ENCODE data around the gene BLM.
"Not testable (repeated sequence)": the region's sequence is repeated elsewhere in the genome, so short reads cannot be mapped to it uniquely, and the experiment has no call there.

Gene BLM

DNA sequence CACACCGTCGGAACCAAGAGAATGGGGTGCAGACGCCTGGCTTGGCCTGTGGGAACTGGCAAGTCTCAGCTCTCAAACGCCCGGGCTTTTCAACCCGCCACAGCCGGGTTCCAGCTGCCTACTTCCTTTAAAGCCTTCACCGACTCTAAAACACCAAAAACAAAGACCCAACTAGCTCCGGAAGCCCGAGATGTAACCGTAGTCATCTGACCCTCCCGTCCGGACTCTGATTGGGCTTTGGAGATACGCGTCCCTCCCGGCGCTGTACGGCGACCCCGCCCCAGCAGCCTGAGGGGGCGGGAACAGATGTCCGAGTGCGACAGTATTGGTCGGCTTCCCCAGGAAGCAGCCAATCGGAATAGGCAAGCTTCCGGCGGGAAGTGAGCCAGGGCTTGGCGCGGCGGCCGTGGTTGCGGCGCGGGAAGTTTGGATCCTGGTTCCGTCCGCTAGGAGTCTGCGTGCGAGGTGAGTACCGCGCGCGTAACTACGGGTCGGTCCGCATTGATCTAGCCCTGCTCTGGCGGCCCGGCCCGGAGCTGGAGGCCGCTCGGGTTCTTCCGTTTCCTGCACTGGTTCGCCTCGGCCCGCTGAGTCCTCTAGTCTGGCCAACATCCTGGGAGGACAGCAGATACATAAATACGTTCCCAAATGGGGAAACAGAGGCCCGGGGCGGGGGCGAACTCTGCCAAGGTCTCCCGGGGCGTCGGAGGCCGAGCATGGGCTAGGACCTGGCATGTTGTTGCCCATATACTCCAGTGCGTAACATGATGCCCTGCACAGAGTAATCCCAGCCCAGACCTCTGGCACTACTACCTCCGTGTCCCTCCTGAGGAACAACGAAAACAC lies at the start of gene BLM:
Gene BLM (plus strand): TSS at position 371 of the 846 bp plus-strand sequence. CDS start 30,047 bp downstream, outside the sequence.
- Mint-ChIP-seq H3K4me1 (ENCODE audit: low read depth) (peaks cover 24% of the 10 kb centered on the region), H3K4me3 (peak within 1 kb of the TSS; percentile 88), H3K36me3 (ENCODE audit: low read depth) (peaks cover 29% of the 10 kb centered on the region), H3K9me3 (no peaks in the 10 kb centered on the region), H3K27ac (peak within 1 kb of the TSS; percentile 86), H3K27me3 (ENCODE audit: low read depth) (no peaks in the 10 kb centered on the region)
- peak; percentile 96 for DNase-seq (ENCODE audit: low spot score)

- not testable (repeated sequence) for H3K27me3 Mint-ChIP-seq (ENCODE audit: low read depth); H3K4me3 Mint-ChIP-seq; DNase-seq (ENCODE audit: low spot score); H3K9me3 Mint-ChIP-seq; H3K27ac Mint-ChIP-seq
- Mint-ChIP-seq H3K36me3 (ENCODE audit: low read depth) (peaks cover 19% of the 10 kb centered on the region), H3K4me1 (ENCODE audit: low read depth) (peaks cover 32% of the 10 kb centered on the region)
These were observed 49.3 kb upstream of the BLM start for GRCh38 chr15:90667755-90668345.

DNA sequence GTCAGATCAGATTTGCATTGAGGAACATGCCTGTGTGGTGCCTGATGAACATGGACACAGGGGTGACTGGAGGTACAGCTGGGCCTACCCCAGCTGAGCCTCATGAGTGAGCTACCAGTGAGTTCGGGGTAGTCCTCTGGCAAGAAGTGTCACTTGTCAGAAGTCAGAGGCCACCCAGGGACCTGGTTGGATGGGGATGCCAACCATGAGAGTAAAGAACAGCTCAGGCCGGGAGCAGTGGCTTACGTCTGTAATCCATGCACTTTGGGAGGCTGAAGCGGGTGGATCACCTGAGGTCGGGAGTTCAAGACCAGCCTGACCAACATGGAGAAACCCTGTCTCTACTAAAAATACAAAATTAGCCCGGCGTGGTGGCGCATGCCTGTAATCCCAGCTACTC lies 46.5 kb upstream of the BLM start:
- H3K4me1 Mint-ChIP-seq (ENCODE audit: low read depth), result peaks cover 26% of the 10 kb centered on the region
- not testable (repeated sequence) for H3K36me3 Mint-ChIP-seq (ENCODE audit: low read depth); H3K27ac Mint-ChIP-seq; DNase-seq (ENCODE audit: low spot score); H3K4me3 Mint-ChIP-seq; H3K27me3 Mint-ChIP-seq (ENCODE audit: low read depth); H3K9me3 Mint-ChIP-seq

GRCh38 chr15:90671216-90671615 lies 45.9 kb upstream of the BLM start:
- Mint-ChIP-seq H3K4me1 (ENCODE audit: low read depth) (peaks cover 21% of the 10 kb centered on the region), H3K27ac (peak overlapping the region; percentile 42), H3K9me3 (no peaks in the 10 kb centered on the region), H3K27me3 (ENCODE audit: low read depth) (no peaks in the 10 kb centered on the region), H3K36me3 (ENCODE audit: low read depth) (peaks cover 4% of the 10 kb centered on the region), H3K4me3 (no peak overlapping the region)
- no peak for DNase-seq (ENCODE audit: low spot score)

- H3K27ac Mint-ChIP-seq; DNase-seq (ENCODE audit: low spot score); H3K9me3 Mint-ChIP-seq; H3K4me3 Mint-ChIP-seq; H3K27me3 Mint-ChIP-seq (ENCODE audit: low read depth); H3K36me3 Mint-ChIP-seq (ENCODE audit: low read depth): not testable (repeated sequence)
- peaks cover 24% of the 10 kb centered on the region for H3K4me1 Mint-ChIP-seq (ENCODE audit: low read depth)
These were observed 43.8 kb upstream of the BLM start for GRCh38 chr15:90673357-90673756.

GRCh38 chr15:90674476-90674875 lies 42.7 kb upstream of the BLM start:
- Mint-ChIP-seq H3K4me3 (no peak overlapping the region), H3K27ac (no peak overlapping the region), H3K4me1 (ENCODE audit: low read depth) (peaks cover 33% of the 10 kb centered on the region), H3K36me3 (ENCODE audit: low read depth) (peaks cover 6% of the 10 kb centered on the region), H3K27me3 (ENCODE audit: low read depth) (no peaks in the 10 kb centered on the region), H3K9me3 (peaks cover 4% of the 10 kb centered on the region)
- DNase-seq (ENCODE audit: low spot score), result no peak

DNA sequence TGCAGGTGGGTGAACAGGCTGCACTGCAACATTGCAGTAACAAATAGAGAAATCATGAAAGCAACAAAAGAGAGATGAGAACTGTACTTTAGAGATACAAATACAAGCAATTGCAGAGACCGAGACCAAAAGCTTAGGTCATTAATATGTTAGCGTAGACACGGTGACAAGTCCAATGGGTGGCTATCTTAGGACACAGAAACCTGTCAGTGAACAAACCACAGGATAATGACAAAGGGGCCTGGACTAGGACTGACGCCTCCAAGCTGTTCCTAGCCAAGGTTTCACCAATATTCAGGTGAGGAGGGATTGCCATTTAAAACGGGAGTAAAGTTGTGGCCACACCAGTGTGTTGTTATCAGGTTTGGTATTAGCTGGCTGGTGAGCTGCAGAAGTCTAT lies 41.7 kb upstream of the BLM start:
- H3K4me3 Mint-ChIP-seq, result no peak overlapping the region

GRCh38 chr15:90677807-90678790 lies 39.0 kb upstream of the BLM start:
- peak overlapping the region; percentile 64 for H3K4me3 Mint-ChIP-seq
- DNase-seq (ENCODE audit: low spot score), result no peak

More for the DNA sequence above, 41.7 kb upstream of the BLM start:
- H3K4me1 Mint-ChIP-seq (ENCODE audit: low read depth), result peaks cover 38% of the 10 kb centered on the region
- H3K27ac Mint-ChIP-seq, result no peak overlapping the region
- DNase-seq (ENCODE audit: low spot score), result no peak
- peaks cover 5% of the 10 kb centered on the region for H3K36me3 Mint-ChIP-seq (ENCODE audit: low read depth)
- H3K9me3 Mint-ChIP-seq, result peaks cover 4% of the 10 kb centered on the region
- H3K27me3 Mint-ChIP-seq (ENCODE audit: low read depth), result no peaks in the 10 kb centered on the region

DNA sequence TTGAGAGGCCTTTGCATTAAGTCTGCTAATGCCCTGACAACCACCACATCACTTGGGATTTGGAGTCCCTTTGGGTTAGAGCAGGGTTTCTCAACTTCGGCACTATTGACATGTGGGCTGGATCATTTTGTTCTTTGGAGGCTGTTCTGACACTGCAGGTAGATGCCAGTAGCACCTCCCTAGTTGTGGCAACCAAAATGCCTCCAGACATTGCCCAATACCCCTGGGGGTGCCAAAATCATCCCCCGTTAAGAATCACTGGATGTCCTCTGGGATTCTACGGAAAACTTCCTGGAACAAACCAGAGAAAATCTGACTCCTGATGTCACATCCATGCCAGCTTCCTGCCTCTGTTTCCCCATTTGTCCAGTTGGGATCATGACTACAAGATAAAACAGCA lies 37.2 kb upstream of the BLM start:
- Mint-ChIP-seq H3K36me3 (ENCODE audit: low read depth) (peaks cover 5% of the 10 kb centered on the region), H3K4me3 (no peak overlapping the region), H3K27ac (no peak overlapping the region), H3K27me3 (ENCODE audit: low read depth) (no peaks in the 10 kb centered on the region), H3K9me3 (peaks cover 4% of the 10 kb centered on the region), H3K4me1 (ENCODE audit: low read depth) (peaks cover 46% of the 10 kb centered on the region)
- DNase-seq (ENCODE audit: low spot score), result no peak

More at GRCh38 chr15:90677807-90678790, 39.0 kb upstream of the BLM start:
- Mint-ChIP-seq H3K4me1 (ENCODE audit: low read depth) (peaks cover 41% of the 10 kb centered on the region), H3K27ac (peak overlapping the region; percentile 96), H3K27me3 (ENCODE audit: low read depth) (no peaks in the 10 kb centered on the region), H3K9me3 (peaks cover 4% of the 10 kb centered on the region), H3K36me3 (ENCODE audit: low read depth) (peaks cover 5% of the 10 kb centered on the region)

DNA sequence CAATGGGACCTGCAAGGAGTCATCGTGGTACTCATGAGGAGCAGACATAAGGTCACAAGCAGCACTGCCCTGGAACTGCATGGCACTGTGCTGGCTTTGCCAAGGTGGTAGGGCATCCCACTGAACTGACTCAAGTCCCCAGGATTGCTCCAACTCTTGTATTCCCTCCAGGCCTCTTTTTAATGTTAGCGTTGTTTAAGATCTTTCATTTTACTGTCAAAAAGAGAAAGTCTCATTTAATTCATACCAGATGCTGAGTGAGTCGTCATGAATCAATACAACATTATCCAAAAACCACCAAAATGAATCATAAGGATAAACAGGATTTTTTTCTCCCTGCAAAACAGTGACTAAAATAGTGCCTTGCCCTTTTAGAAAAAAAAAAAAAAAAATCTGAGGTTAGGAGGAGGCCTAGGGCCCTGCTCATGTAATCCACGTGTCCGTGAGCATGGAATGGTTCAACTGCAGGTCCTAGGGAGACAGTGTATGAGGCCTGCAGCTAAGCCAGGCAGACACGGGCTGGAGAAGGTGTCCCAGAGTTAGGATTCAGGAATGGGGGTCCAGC lies 36.7 kb upstream of the BLM start:
- peaks cover 4% of the 10 kb centered on the region for H3K9me3 Mint-ChIP-seq
- no peak for DNase-seq (ENCODE audit: low spot score)

GRCh38 chr15:90681056-90681455 lies 36.1 kb upstream of the BLM start:
- DNase-seq (ENCODE audit: low spot score), result no peak
- H3K36me3 Mint-ChIP-seq (ENCODE audit: low read depth), result peaks cover 5% of the 10 kb centered on the region
- H3K4me3 Mint-ChIP-seq, result no peak overlapping the region
- peaks cover 4% of the 10 kb centered on the region for H3K9me3 Mint-ChIP-seq
- H3K27ac Mint-ChIP-seq, result no peak overlapping the region
- no peaks in the 10 kb centered on the region for H3K27me3 Mint-ChIP-seq (ENCODE audit: low read depth)
- H3K4me1 Mint-ChIP-seq (ENCODE audit: low read depth), result peaks cover 47% of the 10 kb centered on the region

More for the DNA sequence above, 36.7 kb upstream of the BLM start:
- Mint-ChIP-seq H3K27ac (peak overlapping the region; percentile 55), H3K4me3 (no peak overlapping the region), H3K36me3 (ENCODE audit: low read depth) (peaks cover 5% of the 10 kb centered on the region), H3K4me1 (ENCODE audit: low read depth) (peaks cover 45% of the 10 kb centered on the region), H3K27me3 (ENCODE audit: low read depth) (no peaks in the 10 kb centered on the region)

- H3K9me3 Mint-ChIP-seq, result peaks cover 4% of the 10 kb centered on the region
- no peak for DNase-seq (ENCODE audit: low spot score)
- H3K36me3 Mint-ChIP-seq (ENCODE audit: low read depth), result peaks cover 5% of the 10 kb centered on the region
- peaks cover 51% of the 10 kb centered on the region for H3K4me1 Mint-ChIP-seq (ENCODE audit: low read depth)
- H3K27me3 Mint-ChIP-seq (ENCODE audit: low read depth), result no peaks in the 10 kb centered on the region
- H3K4me3 Mint-ChIP-seq, result no peak overlapping the region
- no peak overlapping the region for H3K27ac Mint-ChIP-seq
These were observed 35.7 kb upstream of the BLM start for GRCh38 chr15:90681480-90681879.

DNA sequence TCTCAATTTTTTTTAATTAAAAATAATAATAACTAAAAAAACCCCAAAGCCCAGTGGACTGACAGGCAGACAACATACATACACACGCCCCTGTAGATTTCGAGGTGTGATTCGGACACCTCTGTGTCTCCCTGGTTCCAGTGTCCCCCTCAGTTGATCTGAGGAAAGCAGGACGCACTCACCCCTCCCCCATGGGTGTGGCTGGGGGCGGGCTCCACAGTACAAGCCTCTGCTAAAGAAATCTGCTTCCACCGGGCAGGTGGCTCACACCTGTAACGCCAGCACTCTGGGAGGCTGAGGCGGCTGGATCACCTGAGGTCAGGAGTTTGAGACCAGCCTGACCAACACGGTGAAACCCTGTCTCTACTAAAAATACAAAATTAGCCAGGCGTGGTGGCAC lies 33.8 kb upstream of the BLM start:
- Mint-ChIP-seq H3K27ac (no peak overlapping the region), H3K27me3 (ENCODE audit: low read depth) (no peaks in the 10 kb centered on the region), H3K4me1 (ENCODE audit: low read depth) (peaks cover 57% of the 10 kb centered on the region), H3K36me3 (ENCODE audit: low read depth) (peaks cover 7% of the 10 kb centered on the region), H3K9me3 (no peaks in the 10 kb centered on the region), H3K4me3 (no peak overlapping the region)
- no peak for DNase-seq (ENCODE audit: low spot score)

Measured in T-helper 2 cell treated with Interferon-gamma antibody and Interleukin-4, amounts not matched to agents 5 μg/mL and 100 μg/mL, for 36 hours (primary cell).